Stimulated activated CD8-positive, alpha-beta memory T cell treated with anti-CD3 and anti-CD28 coated beads, Interleukin-12 subunit alpha, Interleukin-12 subunit beta, amount 100 ng/mL, for 24 hours (primary cell): ENCODE data around the gene PAMR1.
A peak's percentile ranks its signal among the peaks of the same experiment; 100 is the strongest.

ENCODE experiments used
- DNase-seq: peaks from one replicate; pipeline ENCODE4 v3.0.0-alpha.2; 2020; ENCODE audit errors: extremely low read depth

PAMR1 gene

GRCh38 chr11:35403765-35404387 lies 121.5 kb downstream of the PAMR1 start:
- DNase-seq, result no peak

GRCh38 chr11:35402751-35403660 lies 122.4 kb downstream of the PAMR1 start:
- no peak for DNase-seq

GRCh38 chr11:35398881-35399280 lies 126.5 kb downstream of the PAMR1 start:
- no peak for DNase-seq

- no peak for DNase-seq
These were observed 130.5 kb downstream of the PAMR1 start for GRCh38 chr11:35394941-35395340.

GRCh38 chr11:35393098-35393497 lies 132.3 kb downstream of the PAMR1 start:
- DNase-seq, result no peak

GRCh38 chr11:35391922-35392688 lies 133.3 kb downstream of the PAMR1 start:
- peak; percentile 65 for DNase-seq

- no peak for DNase-seq
These were observed 134.4 kb downstream of the PAMR1 start for GRCh38 chr11:35390737-35391682.

- no peak for DNase-seq
These were observed 135.4 kb downstream of the PAMR1 start for GRCh38 chr11:35389897-35390465.

GRCh38 chr11:35389112-35389511 lies 136.3 kb downstream of the PAMR1 start:
- DNase-seq, result no peak

- DNase-seq, result no peak
These were observed 137.4 kb downstream of the PAMR1 start for GRCh38 chr11:35388061-35388460.

- no peak for DNase-seq
These were observed 138.1 kb downstream of the PAMR1 start for GRCh38 chr11:35387111-35387982.

- DNase-seq, result no peak
These were observed 141.5 kb downstream of the PAMR1 start for GRCh38 chr11:35383953-35384352.
